ENCODE measurements around the gene MPHOSPH6.

GRCh38 chr16:82203198-82203597 lies 33.2 kb upstream of the MPHOSPH6 start:
- TF ChIP-seq CTCF (IDR thresholded peaks at IDR 0.05; ENCODE audit: borderline replicate concordance, extremely low read depth, low read length, poor library complexity, severe bottlenecking) = no peak
- TF ChIP-seq EZH2 (IDR thresholded peaks at IDR 0.05; ENCODE audit: borderline replicate concordance, low read depth, low read length, severe bottlenecking) = no peak
